Measurements from ENCODE around the gene EFCAB13.

The EFCAB13 gene

DNA sequence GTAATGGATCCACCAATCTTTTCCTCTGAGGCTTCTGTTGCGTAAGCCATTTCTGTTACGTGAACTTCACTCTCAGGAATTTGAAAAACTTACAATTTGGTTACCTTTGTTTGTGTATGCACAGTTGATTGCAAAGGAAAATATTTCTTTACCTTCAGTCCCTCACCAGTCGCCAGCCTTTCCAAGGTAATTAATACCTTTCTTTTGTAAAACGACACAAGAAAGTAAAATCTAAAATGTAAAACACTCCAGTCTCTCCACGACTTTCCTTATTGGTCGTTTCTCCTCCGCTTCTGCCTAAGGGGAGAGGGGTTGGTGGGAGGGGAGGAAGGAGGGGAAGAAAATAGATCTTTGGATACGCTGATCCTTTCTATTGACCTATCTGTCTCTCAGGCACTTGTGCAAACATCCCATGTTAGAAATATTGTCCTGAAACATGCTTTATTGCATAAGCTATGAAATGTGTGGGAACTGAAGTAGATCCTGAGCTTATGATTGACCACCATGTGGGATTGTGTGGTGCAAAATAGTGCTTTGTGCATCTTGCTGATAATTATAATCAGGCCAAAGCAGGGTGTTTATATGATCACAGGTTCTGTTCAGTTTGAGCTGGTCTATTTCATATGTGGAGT is 32.4 kb upstream of the EFCAB13 start:
- DNase-seq (ENCODE audit: low read depth in 3 of 3), result no peak

- no peak for DNase-seq (ENCODE audit: low read depth in 3 of 3)
Measured at GRCh38 chr17:47292206-47292605, 31.5 kb upstream of the EFCAB13 start.

GRCh38 chr17:47295037-47295873 is 28.5 kb upstream of the EFCAB13 start:
- no peak for DNase-seq (ENCODE audit: low read depth in 3 of 3)

DNA sequence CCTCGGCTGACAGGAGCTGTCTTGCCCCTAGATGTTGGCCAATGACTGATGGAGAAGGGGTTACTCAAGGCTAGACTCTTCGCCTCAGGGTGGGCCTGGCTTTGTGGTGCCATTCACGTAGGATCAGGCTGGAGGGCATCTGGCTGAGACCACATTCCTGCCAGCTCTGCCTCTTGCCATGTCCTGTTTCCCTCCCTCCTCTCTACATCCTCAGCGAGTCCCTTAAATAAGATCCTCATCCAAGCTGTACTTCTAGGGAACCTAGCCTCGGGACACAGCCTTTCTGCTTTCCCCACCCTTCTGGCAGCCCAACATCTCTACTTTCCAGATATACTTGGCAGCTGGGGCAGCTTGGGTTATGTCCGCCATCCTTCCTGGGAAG is 27.9 kb upstream of the EFCAB13 start:
- DNase-seq (ENCODE audit: low read depth in 3 of 3), result no peak

DNA sequence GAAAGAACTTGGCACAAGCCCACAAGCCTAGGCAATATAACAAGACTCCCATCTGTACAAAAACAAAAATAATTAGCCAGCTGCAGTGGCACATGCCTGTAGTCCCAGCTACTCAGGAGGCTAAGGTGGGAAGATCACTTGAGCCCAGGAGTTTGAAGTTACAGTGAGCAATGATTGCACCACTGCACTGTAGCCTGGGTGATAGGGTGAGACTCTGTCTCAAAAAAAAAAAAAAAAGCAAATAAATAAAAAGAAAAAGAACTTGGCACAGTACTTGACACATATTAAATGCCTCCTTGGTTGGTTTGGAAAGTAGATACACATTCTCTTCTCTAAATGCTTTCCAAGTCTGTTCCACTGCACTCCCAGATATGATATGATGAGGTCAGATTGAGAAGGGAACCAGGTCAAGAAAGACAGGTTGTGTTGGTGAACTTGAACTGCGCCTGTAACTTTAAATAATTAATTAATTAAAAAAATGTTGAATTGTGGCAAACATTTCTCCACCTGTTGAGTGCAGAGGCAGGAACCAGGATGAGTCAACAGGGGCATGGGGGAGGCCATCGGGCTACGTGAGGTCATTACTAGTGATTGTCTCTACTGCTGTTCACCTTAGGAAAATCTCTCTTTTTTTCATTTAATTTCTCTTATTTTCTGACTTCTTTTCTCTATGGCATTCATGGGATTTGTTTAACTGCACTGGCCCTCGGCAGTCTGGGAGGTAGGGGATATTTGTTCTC is 25.9 kb upstream of the EFCAB13 start:
- no peak for DNase-seq (ENCODE audit: low read depth in 3 of 3)

- no peak for DNase-seq (ENCODE audit: low read depth in 3 of 3)
Measured at GRCh38 chr17:47298712-47299111, 25.0 kb upstream of the EFCAB13 start.

GRCh38 chr17:47299239-47299910 is 24.4 kb upstream of the EFCAB13 start:
- DNase-seq (ENCODE audit: low read depth in 3 of 3), result no peak

GRCh38 chr17:47300718-47301117 is 23.0 kb upstream of the EFCAB13 start:
- DNase-seq (ENCODE audit: low read depth in 3 of 3), result no peak

DNA sequence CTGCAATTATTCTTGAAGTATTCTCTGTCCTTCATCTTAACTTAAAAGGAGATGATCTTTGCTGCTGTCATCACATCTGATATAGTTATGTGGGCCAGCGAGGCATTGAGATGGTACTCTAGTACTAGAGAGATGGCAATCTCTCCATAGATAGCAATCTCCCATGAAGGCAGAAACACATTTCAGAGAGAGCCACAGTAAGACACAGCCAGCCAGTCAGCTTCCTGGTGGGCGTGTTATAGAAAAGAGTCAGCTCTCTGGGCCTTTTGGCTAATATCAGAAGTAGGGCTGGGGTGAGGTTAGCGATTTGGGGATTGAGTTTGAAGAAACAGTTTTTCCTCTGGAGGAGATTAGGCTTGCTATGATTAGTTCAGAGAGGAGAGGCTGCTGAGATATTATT is 22.6 kb upstream of the EFCAB13 start:
- DNase-seq (ENCODE audit: low read depth in 3 of 3), result no peak

DNA sequence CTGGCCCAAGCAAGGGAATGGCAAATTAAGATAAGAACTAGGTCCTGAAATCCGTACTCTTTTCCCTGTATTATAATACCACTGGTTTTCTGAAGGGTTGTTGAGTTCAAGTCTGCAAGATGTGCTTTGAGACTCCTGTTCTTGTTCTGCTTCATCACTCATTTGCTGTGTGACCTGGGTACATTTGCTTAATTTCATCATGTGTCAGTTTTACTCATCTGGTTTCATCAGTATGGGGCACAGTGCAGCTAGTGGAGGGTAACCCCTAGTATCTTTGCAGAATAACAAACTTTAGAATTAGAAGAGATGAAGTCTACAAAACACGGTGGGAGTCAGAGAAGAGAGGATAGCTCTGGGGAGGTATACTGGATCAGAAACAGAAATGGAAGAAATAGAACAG is 21.9 kb upstream of the EFCAB13 start:
- DNase-seq (ENCODE audit: low read depth in 3 of 3), result no peak

DNA sequence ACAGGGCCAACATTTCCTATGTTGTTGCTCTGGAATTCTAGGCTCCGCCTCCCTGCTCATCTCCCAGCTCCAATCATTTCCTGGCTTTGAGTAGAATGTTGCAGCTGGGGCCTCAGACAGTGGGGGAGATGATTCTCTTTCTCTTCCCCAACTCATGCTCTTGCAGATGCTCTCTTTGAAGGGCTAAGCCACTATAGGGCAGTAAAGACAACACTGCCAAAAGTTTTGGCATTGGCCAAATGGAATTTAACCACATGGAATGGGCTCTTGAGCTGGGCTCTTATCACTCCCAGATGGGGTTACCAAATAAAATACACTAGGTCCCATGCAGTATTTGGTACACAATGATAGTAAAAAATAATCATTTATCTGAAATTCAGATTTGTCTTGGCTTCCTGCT is 19.6 kb upstream of the EFCAB13 start:
- no peak for DNase-seq (ENCODE audit: low read depth in 3 of 3)

DNA sequence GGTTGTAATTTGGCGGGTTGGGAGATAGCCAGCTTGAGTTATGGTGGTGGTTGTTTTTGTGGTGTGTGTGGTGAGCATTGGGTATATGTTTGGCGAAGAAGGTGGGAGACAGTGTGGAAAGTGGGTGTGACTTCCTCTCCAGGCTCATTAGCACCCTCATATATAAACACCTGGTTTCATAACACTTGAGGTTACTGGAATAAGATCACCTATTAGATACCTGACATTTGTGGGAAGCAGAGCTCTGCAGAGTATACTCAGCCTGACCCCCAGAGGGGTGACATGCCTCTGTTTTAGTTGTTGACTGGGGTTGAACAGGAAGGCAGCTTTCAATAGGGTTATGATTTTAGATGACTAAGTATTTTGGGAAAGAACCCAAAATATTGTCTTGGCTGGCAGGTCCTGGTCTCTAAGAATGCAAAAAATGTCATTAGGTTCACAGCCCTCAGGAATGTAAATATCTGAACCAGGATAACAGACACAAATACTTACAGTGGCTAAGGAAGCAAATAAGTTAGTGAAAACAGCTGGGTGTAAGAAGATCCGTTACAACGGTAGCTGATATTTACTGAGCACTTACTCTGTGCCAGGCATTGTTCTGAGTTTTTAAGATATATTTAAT is 18.3 kb upstream of the EFCAB13 start:
- DNase-seq (ENCODE audit: low read depth in 3 of 3), result no peak

GRCh38 chr17:47310186-47310733 is 13.5 kb upstream of the EFCAB13 start:
- no peak for DNase-seq (ENCODE audit: low read depth in 3 of 3)

DNA sequence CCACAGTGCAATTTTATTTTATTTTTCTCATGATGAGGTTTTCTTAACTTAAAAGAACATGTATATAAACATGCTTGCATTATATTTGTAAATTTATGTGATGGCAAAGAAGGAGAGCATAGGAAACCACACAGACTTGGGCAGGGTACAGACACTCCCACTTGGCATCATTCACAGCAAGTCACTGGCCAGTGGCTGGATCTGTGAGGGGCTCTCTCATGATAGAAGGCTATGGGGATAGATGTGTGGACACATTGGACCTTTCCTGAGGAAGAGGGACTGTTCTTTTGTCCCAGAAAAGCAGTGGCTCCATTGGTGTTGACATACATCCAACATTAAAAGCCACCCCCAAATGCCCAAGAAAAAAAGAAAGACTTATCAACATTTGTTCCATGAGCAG is 12.3 kb upstream of the EFCAB13 start:
- no peak for DNase-seq (ENCODE audit: low read depth in 3 of 3)

DNA sequence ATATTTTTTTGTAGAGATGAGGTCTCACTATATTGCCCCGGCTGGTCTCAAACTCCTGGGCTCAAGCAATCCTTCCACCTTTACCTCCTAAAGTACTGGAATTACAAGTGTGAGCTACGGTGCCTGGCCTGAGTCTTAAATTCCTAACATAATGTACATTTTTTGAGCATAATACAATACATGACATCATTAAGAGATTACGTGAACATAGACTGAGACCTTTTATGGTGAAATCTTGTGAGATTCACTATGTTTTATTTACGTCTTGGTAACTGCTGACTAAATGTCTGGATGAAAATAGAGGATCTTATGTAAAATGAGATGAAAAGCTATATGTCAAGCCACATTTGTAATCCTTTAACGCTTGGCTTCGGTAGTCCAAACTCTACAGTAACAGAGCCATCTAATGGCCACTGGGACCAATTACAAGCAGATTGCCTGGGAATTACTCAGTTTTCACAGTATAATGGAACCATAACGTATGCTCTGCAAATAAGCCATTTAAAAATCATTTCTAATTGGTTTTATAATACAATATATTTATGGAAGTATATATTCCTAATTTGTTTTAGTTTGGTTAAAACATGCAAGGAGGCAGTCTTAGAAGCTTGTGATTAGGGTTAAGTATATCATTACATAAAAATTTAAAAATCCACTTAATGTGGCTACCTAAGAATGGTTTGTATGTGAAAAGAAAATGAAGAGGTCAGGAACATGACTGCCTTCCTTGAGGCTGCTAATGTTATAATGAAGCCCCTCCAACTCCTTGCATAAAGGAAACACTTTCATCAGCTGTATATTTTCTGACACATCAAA is 8.1 kb upstream of the EFCAB13 start:
- no peak for DNase-seq (ENCODE audit: low read depth in 3 of 3)

- no peak for DNase-seq (ENCODE audit: low read depth in 3 of 3)
Measured at GRCh38 chr17:47316311-47316710, 7.4 kb upstream of the EFCAB13 start.

GRCh38 chr17:47317119-47317518 is 6.6 kb upstream of the EFCAB13 start:
- no peak for DNase-seq (ENCODE audit: low read depth in 3 of 3)

- no peak for DNase-seq (ENCODE audit: low read depth in 3 of 3)
Measured at GRCh38 chr17:47318197-47318918, 5.4 kb upstream of the EFCAB13 start.

GRCh38 chr17:47320879-47321502 is 2.8 kb upstream of the EFCAB13 start:
- DNase-seq (ENCODE audit: low read depth in 3 of 3), result no peak

Measured in stimulated activated CD4-positive, alpha-beta T cell treated with anti-CD3 and anti-CD28 coated beads, TNF-alpha, amount 100 ng/mL, for 4 hours (primary cell).